NCI-H446 treated with DMSO at 0.1 percent for 48 hours (cell line): ENCODE measurements around the gene TMEM143.
A peak's percentile ranks its signal among the peaks of the same experiment; 100 is the strongest.
"Not testable (repeated sequence)": the region's sequence is repeated elsewhere in the genome, so short reads cannot be mapped to it uniquely, and the experiment has no call there.

Experiments
- DNase-seq: peaks from one replicate; lab custom pipeline; 2025; lab: John Stamatoyannopoulos, UW

TMEM143 gene

GRCh38 chr19:48363810-48364597 is at the start of gene TMEM143, which contains the start of gene SYNGR4:
TMEM143 (minus strand) TSS chr19:48363940; CDS start chr19:48363920, 20 bp downstream.
SYNGR4 (plus strand) TSS chr19:48364367; CDS start chr19:48365843, 1,476 bp downstream.
- DNase-seq = peak; percentile 99

GRCh38 chr19:48405850-48406249 is 42.1 kb upstream of the TMEM143 start:
- DNase-seq = no peak

GRCh38 chr19:48405010-48405659 is 41.4 kb upstream of the TMEM143 start:
- DNase-seq = no peak

- DNase-seq = no peak
These were observed 39.9 kb upstream of the TMEM143 start for GRCh38 chr19:48403606-48404005.

DNA sequence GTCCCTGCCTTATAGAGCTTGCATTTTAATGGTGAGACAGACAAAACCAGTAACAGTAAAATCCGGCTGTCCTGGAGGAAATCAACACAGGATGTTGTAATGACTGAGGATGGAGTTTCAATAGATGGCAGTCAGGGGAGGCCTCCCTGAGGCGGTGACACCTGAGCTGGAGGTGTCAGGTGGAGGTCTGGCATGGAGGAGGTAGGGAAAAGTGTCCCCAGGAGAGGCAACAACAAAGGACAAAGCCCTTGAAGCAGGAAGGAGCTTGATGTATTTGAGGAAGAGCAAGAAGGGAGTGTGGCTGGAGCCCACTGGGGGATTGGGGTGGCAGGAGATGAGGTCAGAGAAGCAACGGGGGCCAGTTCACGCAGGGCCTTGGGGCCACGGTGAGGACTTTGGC is 37.5 kb upstream of the TMEM143 start:
- DNase-seq = no peak

GRCh38 chr19:48400018-48400742 is 36.4 kb upstream of the TMEM143 start:
- DNase-seq = no peak

DNA sequence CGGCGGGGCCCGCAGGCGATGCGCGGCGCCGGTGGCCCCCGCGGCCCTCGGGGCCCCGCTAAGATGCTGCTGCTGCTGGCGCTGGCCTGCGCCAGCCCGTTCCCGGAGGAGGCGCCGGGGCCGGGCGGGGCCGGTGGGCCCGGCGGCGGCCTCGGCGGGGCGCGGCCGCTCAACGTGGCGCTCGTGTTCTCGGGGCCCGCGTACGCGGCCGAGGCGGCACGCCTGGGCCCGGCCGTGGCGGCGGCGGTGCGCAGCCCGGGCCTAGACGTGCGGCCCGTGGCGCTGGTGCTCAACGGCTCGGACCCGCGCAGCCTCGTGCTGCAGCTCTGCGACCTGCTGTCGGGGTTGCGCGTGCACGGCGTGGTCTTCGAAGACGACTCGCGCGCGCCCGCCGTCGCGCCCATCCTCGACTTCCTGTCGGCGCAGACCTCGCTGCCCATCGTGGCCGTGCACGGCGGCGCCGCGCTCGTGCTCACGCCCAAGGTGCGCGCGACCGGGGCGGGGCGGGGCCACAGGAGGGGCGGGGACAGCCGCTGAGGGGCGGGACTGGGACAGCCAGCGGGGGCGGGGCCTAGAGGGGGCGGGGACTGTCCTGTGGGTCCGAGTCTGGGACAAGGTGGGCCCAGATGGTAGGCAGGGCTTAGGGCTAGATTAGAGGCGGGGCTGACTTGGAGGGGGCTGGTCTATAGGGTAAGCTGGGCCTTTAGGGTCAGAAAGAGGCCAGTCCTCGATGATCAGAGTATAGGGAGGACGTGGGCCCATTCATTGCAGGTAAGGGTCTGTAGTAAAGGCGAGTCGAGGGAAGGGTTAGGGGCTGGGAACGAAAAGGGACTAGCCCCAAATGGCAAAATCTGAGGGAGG is 34.9 kb upstream of the TMEM143 start:
- DNase-seq = peak; percentile 26

- DNase-seq = no peak
These were observed 34.3 kb upstream of the TMEM143 start for GRCh38 chr19:48398102-48398374.

GRCh38 chr19:48397263-48398101 is 33.7 kb upstream of the TMEM143 start:
- DNase-seq = no peak

GRCh38 chr19:48396824-48397176 is 33.1 kb upstream of the TMEM143 start:
- DNase-seq = no peak

GRCh38 chr19:48396016-48396823 is 32.5 kb upstream of the TMEM143 start:
- no peak for DNase-seq

GRCh38 chr19:48395499-48395898 is 31.8 kb upstream of the TMEM143 start:
- no peak for DNase-seq

- no peak for DNase-seq
These were observed 31.4 kb upstream of the TMEM143 start for GRCh38 chr19:48395170-48395455.

DNA sequence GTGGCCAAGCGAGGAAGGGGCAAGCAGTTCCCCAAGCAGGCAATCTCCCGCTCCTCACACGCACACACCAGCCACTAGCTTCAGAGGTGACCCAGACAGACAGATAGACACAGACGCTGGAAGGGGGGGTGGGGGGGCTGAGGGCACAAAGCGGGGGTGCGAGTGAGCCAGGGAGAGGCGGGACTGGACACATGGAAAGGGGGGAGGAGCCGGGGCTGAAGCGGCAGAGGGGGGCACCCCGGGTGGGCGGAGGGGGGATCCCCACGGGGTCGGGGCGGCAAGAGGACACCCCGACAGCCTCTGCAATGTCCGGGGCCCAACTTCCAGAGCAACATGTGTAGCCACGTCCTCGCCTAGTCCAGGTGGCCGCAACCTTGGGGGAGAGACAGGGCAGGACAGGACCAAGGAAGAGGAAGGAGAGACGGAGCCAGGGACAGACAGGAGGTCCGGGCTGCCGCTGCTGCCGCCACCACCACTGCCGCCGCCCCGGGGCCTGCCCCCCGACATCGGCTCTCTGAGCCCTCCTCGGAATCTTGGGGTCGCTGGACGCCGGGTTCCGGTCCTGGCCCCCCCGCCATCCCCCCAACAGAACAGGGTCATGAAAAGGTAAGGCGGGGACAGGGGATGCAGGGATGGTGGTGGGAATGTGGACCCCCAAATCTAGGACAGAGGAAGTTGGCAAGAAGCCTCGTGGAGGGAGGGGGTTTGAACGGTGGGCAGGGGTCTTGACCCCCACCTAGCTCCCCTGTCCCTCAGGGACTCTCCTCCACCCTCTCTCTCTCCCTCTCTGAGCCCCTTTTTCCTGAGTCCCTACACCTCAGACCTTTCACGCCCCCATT is 30.8 kb upstream of the TMEM143 start:
- DNase-seq = no peak

DNA sequence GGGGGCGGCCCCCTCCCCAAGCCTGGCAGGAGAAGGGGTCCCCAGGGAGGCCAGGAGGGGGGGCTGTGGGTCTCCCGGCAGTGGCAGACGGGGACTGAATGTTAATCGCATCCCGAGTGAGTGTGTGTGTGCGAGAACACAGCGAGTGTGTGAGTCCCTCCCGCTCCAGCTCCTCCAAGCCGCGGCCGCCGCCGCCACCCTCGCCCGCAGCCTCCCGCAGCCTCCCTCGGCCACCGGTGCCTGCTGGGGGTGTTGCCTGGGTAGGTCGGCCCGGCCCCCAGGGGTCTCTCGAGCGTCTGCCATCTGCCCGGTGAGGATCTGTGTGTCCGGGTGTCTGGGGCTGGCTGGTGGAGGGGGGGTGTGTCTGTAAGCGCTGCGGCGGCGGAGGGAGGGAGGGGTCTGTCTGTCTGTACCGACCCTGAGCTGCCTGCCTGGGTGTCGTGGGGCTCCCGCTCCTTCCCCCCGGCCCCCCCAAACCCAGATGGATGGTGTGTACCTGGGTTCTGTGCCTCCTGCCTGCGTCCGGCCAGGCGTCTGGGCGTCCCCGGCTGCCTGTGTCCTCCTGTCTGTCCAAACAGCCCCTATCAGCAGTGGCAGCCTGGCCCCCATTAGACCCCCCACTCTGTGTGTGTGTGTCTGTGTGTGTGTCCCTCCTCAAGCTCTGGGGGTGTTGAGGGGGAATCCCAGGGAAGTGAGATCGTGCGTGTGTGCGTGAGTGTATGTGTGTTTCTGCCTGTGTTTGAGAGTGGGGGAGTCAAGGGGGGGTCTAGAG is 30.0 kb upstream of the TMEM143 start, which contains the start of gene GRIN2D:
Gene GRIN2D, plus strand, starts transcription at position 110 of the 772 bp plus-strand sequence. CDS start 4,725 bp downstream, outside the sequence.
- DNase-seq = no peak

DNA sequence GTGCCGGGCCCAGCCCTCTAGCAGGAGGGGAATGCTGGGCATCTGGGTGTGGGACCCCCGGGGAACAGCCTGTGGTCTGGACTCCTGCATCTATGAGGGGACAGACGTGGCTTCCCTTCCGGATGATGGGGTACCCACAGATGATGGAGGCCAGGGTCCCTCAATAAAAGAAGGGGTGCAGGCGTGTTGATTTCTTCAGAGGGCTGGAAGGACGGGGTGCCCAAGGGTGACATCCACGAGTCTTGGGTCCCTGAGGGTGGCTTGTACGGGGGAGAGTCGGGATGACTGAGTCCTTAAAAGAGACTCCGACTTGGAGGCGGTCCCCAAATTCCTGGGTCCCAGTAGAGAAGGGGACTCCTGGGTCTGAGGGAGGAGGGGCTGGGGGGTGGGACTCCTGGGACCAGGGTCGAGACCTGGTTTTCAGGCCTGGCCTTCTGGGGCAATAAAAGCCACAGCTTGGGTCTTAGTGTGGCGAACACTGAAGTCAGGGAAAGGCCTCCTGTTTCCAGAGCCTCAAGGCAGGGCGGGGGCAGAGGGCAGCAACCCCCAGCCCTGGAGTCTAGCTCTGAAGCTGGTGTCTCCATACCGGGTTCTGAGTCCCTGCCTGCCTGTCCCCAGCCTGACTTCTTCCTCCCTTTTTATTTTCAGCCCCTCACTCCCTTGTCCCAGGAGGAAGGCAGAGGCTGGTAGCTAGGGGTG is 29.3 kb upstream of the TMEM143 start:
- DNase-seq = no peak

DNA sequence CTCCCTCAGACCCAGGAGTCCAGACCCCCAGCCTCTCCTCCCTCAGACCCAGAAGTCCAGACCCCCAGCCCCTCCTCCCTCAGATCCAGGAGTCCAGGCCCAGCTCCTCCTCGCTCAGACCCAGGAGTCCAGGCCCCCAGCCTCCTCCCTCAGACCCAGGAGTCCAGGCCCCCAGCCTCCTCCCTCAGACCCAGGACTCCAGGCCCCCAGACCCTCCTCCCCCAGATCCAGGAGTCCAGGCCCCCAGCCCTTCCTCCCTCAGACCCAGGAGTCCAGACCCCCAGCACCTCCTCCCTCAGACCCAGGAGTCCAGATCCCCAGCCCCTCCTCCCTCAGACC is 28.2 kb upstream of the TMEM143 start:
- DNase-seq = not testable (repeated sequence)
